Fibroblast of lung (primary cell): ENCODE measurements around the gene ITGAE. TPM values are rescaled to one million over a fixed set of nuclear protein-coding genes. Genes with fewer than 3 reads are reported as not detected.
A peak's percentile ranks its signal among the peaks of the same experiment; 100 is the strongest.
"Not testable (repeated sequence)": the region's sequence is repeated elsewhere in the genome, so short reads cannot be mapped to it uniquely, and the experiment has no call there.

ENCODE experiments used
- DNase-seq, 2 donors: peaks; one replicate each; pipeline versions ENCODE4 v3.0.0 to v3.0.0-alpha.2; 2010; ENCODE audit warnings: low read depth in 2 of 2
- H2AFZ ChIP-seq: 2 replicates; pipeline ENCODE4 v1.5.1; 2012; ENCODE audit warnings: low read length, control low read depth, inconsistent platforms
- H3K27ac ChIP-seq: 2 replicates; pipeline ENCODE4 v1.5.1; 2011; ENCODE audit warnings: low read length, control low read depth; ENCODE audit not compliant: insufficient read depth
- H3K27me3 ChIP-seq: 2 replicates; pipeline ENCODE4 v1.5.1; 2011; ENCODE audit warnings: mild to moderate bottlenecking, low read length; ENCODE audit not compliant: control insufficient read depth, insufficient read depth
- H3K36me3 ChIP-seq: 2 replicates; pipeline ENCODE4 v1.5.1; 2011; ENCODE audit warnings: low read length; ENCODE audit not compliant: control insufficient read depth, insufficient read depth
- H3K4me1 ChIP-seq: 2 replicates; pipeline ENCODE4 v1.5.1; 2011; ENCODE audit warnings: low read length; ENCODE audit not compliant: control insufficient read depth, insufficient read depth; ENCODE audit errors: extremely low read depth
- H3K4me2 ChIP-seq: 2 replicates; pipeline ENCODE4 v1.5.1; 2011; ENCODE audit warnings: low read length, control low read depth; ENCODE audit not compliant: insufficient read depth; ENCODE audit errors: extremely low read depth
- H3K4me3 ChIP-seq, 4 experiments: fragments of 200-600 bp in 1 of 4; sonication (generic) in 1 of 4; replicated peaks in 1 of 4; 2 replicates each; pipeline ENCODE4 v1.5.1; 2011 to 2016; ENCODE audit warnings: low read length in 4 of 4, low read depth in 3 of 4, mild to moderate bottlenecking in 3 of 4, control low read depth in 2 of 4, inconsistent platforms in 1 of 4, mixed read lengths in 1 of 4; ENCODE audit not compliant: insufficient read depth in 1 of 4; ENCODE audit errors: control extremely low read depth in 1 of 4
- H3K79me2 ChIP-seq: 2 replicates; pipeline ENCODE4 v1.5.1; 2012; ENCODE audit warnings: mild to moderate bottlenecking, low read length, inconsistent platforms; ENCODE audit not compliant: control insufficient read depth, insufficient read depth
- H3K9ac ChIP-seq: 2 replicates; pipeline ENCODE4 v1.5.1; 2011; ENCODE audit warnings: mild to moderate bottlenecking, low read length, control low read depth; ENCODE audit not compliant: insufficient read depth
- H3K9me3 ChIP-seq: 2 replicates; pipeline ENCODE4 v1.5.1; 2012; ENCODE audit warnings: low read depth, low read length; ENCODE audit not compliant: control insufficient read depth, insufficient read depth
- H4K20me1 ChIP-seq: 2 replicates; pipeline ENCODE4 v1.5.1; 2011; ENCODE audit warnings: low read length; ENCODE audit not compliant: control insufficient read depth, insufficient read depth; ENCODE audit errors: extremely low read depth
- CTCF ChIP-seq, 2 donors: IDR thresholded peaks in 1 of 2; conservative IDR thresholded peaks in 1 of 2; 1 replicate in 1 of 2; 2 replicates in 1 of 2; pipeline ENCODE4 v1.5.1; 2011 to 2012; ENCODE audit warnings: low read length in 2 of 2, control low read depth in 1 of 2, inconsistent platforms in 1 of 2, low read depth in 1 of 2, mild to moderate bottlenecking in 1 of 2
- EZH2 ChIP-seq: IDR thresholded peaks from 2 replicates; pipeline ENCODE4 v1.5.1; 2012; ENCODE audit warnings: low read length, control low read depth, mild to moderate bottlenecking; ENCODE audit errors: missing control alignments
- polyA plus RNA-seq, 2 donors: library from polyadenylated mRNA; depleted of rRNA in 1 of 2; stranded (reverse) in 1 of 2; unstranded in 1 of 2; fragments of >200 nt; gene quantifications; 2 replicates each; pipeline ENCODE4 v1.2.1, GENCODE V29; 2011 to 2012; ENCODE audit warnings: missing spikeins in 1 of 2
- total RNA-seq: library from RNA; depleted of rRNA; stranded (reverse); fragments of >200 nt; gene quantifications from 2 replicates; pipeline ENCODE4 v1.2.1, GENCODE V29; 2014

The ITGAE gene
- total and polyA plus RNA-seq, 2 donors (not counting 1 experiment from before 2014, with no cell fraction given): 29.7 to 72.5 TPM

GRCh38 chr17:3792481-3792880, 8.5 kb downstream of the ITGAE start:
- Histone ChIP-seq H3K9ac (no peak overlapping the region), H3K4me2 (no peak overlapping the region), H3K27me3 (no peaks in the 10 kb centered on the region), H3K4me1 (peaks cover 2% of the 10 kb centered on the region), H3K79me2 (no peaks in the 10 kb centered on the region), H3K36me3 (no peaks in the 10 kb centered on the region), H3K27ac (no peak overlapping the region), H4K20me1 (no peaks in the 10 kb centered on the region), H2AFZ (no peak overlapping the region), H3K9me3 (no peaks in the 10 kb centered on the region), H3K4me3 (no peak overlapping the region)
- DNase-seq: peak in 1 of 2 donors; percentile 29
- TF ChIP-seq CTCF (conservative IDR thresholded peaks at IDR 0.05 in 1 of 2, IDR thresholded peaks at IDR 0.05 in 1 of 2; ENCODE audit: low read depth in 1 of 2, low read length in 2 of 2) (no peak), EZH2 (no peak)

- H3K79me2 ChIP-seq: no peaks in the 10 kb centered on the region
- H3K27ac ChIP-seq: no peak overlapping the region
- no peaks in the 10 kb centered on the region for H3K27me3 ChIP-seq
- H3K9ac ChIP-seq: no peak overlapping the region
- no peaks in the 10 kb centered on the region for H4K20me1 ChIP-seq
- H3K36me3 ChIP-seq: no peaks in the 10 kb centered on the region
- H2AFZ ChIP-seq: no peak overlapping the region
- H3K9me3 ChIP-seq: no peaks in the 10 kb centered on the region
- no peak for TF ChIP-seq CTCF (conservative IDR thresholded peaks at IDR 0.05 in 1 of 2, IDR thresholded peaks at IDR 0.05 in 1 of 2; ENCODE audit: low read depth in 1 of 2, low read length in 2 of 2)
- TF ChIP-seq EZH2: no peak
- H3K4me3 ChIP-seq: no peak overlapping the region
- H3K4me2 ChIP-seq: no peak overlapping the region
- DNase-seq: peak in 1 of 2 donors; percentile 23
- peaks cover 2% of the 10 kb centered on the region for H3K4me1 ChIP-seq
These were observed 12.8 kb downstream of the ITGAE start for GRCh38 chr17:3788200-3788599.

GRCh38 chr17:3785323-3785722, 15.7 kb downstream of the ITGAE start:
- H3K27me3 ChIP-seq, H3K36me3 ChIP-seq, H3K4me3 ChIP-seq, H3K4me1 ChIP-seq, DNase-seq, H3K9ac ChIP-seq, H2AFZ ChIP-seq, H3K27ac ChIP-seq, H3K9me3 ChIP-seq, H3K4me2 ChIP-seq, H4K20me1 ChIP-seq, H3K79me2 ChIP-seq: not testable (repeated sequence)
